RPMI7951 (cell line): ENCODE measurements around the gene CD300LD. TPM values are rescaled to one million over a fixed set of nuclear protein-coding genes. Genes with fewer than 3 reads are reported as not detected.
"Not testable (repeated sequence)": the region's sequence is repeated elsewhere in the genome, so short reads cannot be mapped to it uniquely, and the experiment has no call there.

ENCODE experiments used
- DNase-seq: peaks from one replicate; pipeline ENCODE4 v3.0.0-alpha.2; 2012; ENCODE audit warnings: low read depth
- total RNA-seq: library from RNA; depleted of rRNA; stranded (reverse); fragments of >200 nt; shearing (Covaris generic); gene quantifications from 2 replicates; pipeline ENCODE4 v1.2.3, GENCODE V29; 2014

Gene CD300LD
- total RNA-seq, 1 experiment from 2014 or later = not detected

GRCh38 chr17:74606050-74606449 is 14.0 kb upstream of the CD300LD start:
- no peak for DNase-seq

GRCh38 chr17:74605361-74605760 is 13.3 kb upstream of the CD300LD start:
- DNase-seq = peak; percentile 91

GRCh38 chr17:74604761-74605160 is 12.7 kb upstream of the CD300LD start:
- DNase-seq = no peak

- no peak for DNase-seq
Observed at GRCh38 chr17:74604200-74604599, 12.1 kb upstream of the CD300LD start.

GRCh38 chr17:74603746-74604145 is 11.7 kb upstream of the CD300LD start:
- DNase-seq = no peak

- no peak for DNase-seq
Observed at GRCh38 chr17:74603037-74603635, 11.1 kb upstream of the CD300LD start.

GRCh38 chr17:74601944-74602572 is 10.0 kb upstream of the CD300LD start:
- DNase-seq = peak; percentile 37

- DNase-seq = no peak
Observed at GRCh38 chr17:74599448-74599939, 7.4 kb upstream of the CD300LD start.

- no peak for DNase-seq
Observed at GRCh38 chr17:74599023-74599399, 6.9 kb upstream of the CD300LD start.

GRCh38 chr17:74598346-74599022 is 6.4 kb upstream of the CD300LD start:
- DNase-seq = no peak

- DNase-seq = no peak
Observed at GRCh38 chr17:74597069-74597790, 5.1 kb upstream of the CD300LD start.

- no peak for DNase-seq
Observed at GRCh38 chr17:74595037-74595750, 3.1 kb upstream of the CD300LD start.

GRCh38 chr17:74591503-74591902 is 580 bp downstream of the CD300LD start:
- DNase-seq = no peak

- no peak for DNase-seq
Observed at GRCh38 chr17:74585711-74586110, 6.4 kb downstream of the CD300LD start.

GRCh38 chr17:74584292-74585060 is 7.6 kb downstream of the CD300LD start:
- DNase-seq = no peak

- no peak for DNase-seq
Observed at GRCh38 chr17:74582633-74583032, 9.4 kb downstream of the CD300LD start.

- no peak for DNase-seq
Observed at GRCh38 chr17:74579900-74580299, 12.2 kb downstream of the CD300LD start.

- no peak for DNase-seq
Observed at GRCh38 chr17:74578979-74579378, 13.1 kb downstream of the CD300LD start.

- DNase-seq = no peak
Observed at GRCh38 chr17:74574489-74575142, 17.5 kb downstream of the CD300LD start.

GRCh38 chr17:74573635-74574034 is 18.4 kb downstream of the CD300LD start:
- not testable (repeated sequence) for DNase-seq
